GM12865 (cell line): ENCODE measurements around the gene LIN37.

Experiments
- DNase-seq: peaks from one replicate; pipeline ENCODE4 v3.0.0; 2010; ENCODE audit warnings: low read depth
- H3K4me3 ChIP-seq: 2 replicates; pipeline ENCODE4 v1.5.1; 2011; ENCODE audit warnings: mild to moderate bottlenecking, low read depth, low read length, control low read depth
- TF ChIP-seq, protein P1 (sequence below): IDR thresholded peaks from 2 replicates; pipeline ENCODE4 v1.5.1; 2011; ENCODE audit warnings: low read length, control low read depth, low read depth, inconsistent platforms; ENCODE audit not compliant: insufficient read depth; ENCODE audit errors: missing control alignments

Gene LIN37

GRCh38 chr19:35748106-35749020, at the start of gene LIN37:
Gene LIN37 (plus strand): TSS chr19:35748576. CDS start chr19:35748725, 149 bp downstream.
- peak; percentile 99 for DNase-seq
- H3K4me3 ChIP-seq, result peak within 1 kb of the TSS; percentile 95
- TF ChIP-seq, protein P1, sequence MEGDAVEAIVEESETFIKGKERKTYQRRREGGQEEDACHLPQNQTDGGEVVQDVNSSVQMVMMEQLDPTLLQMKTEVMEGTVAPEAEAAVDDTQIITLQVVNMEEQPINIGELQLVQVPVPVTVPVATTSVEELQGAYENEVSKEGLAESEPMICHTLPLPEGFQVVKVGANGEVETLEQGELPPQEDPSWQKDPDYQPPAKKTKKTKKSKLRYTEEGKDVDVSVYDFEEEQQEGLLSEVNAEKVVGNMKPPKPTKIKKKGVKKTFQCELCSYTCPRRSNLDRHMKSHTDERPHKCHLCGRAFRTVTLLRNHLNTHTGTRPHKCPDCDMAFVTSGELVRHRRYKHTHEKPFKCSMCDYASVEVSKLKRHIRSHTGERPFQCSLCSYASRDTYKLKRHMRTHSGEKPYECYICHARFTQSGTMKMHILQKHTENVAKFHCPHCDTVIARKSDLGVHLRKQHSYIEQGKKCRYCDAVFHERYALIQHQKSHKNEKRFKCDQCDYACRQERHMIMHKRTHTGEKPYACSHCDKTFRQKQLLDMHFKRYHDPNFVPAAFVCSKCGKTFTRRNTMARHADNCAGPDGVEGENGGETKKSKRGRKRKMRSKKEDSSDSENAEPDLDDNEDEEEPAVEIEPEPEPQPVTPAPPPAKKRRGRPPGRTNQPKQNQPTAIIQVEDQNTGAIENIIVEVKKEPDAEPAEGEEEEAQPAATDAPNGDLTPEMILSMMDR, result no peak

DNA sequence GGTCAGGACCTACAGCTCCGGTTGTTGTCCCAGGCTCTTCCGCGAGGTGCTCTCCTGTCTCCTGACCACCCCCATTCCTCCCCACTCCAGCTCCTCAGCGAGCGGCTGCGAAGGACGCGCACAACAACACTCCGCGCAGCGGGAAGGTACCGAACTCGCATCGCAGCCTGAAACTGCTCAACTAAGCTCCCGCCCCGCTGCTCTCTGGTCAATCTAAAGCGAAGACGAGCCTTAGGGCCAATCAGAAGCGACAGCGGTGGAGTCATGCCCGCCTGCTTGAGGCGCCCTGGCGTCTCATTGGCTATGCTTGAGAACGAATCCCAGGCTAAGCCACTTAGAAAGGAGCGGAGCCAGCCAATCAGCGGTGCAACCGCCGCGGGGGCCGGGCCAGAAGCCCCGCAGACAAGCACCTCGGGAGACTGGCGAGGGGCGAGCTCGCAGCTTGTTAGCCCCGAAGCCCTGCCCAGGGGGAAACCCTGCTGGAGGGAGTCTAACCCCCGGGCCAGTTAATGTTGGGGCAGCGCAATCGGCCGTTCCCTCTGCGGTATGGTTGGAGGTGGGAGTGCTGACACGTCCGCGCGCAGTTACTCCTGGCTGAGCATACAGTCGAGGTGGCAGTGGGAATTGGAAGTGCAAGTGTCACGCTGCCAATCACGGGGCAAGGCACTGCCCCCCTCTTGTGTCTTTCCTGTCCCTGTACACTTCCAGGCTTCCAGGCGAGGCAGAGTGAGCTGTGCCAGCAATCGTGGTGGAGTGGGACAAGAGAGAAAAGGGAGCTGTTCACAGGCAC, 46.0 kb upstream of the LIN37 start:
- TF ChIP-seq, protein P1, result no peak
- peak; percentile 100 for DNase-seq
- peak overlapping the region; percentile 77 for H3K4me3 ChIP-seq

DNA sequence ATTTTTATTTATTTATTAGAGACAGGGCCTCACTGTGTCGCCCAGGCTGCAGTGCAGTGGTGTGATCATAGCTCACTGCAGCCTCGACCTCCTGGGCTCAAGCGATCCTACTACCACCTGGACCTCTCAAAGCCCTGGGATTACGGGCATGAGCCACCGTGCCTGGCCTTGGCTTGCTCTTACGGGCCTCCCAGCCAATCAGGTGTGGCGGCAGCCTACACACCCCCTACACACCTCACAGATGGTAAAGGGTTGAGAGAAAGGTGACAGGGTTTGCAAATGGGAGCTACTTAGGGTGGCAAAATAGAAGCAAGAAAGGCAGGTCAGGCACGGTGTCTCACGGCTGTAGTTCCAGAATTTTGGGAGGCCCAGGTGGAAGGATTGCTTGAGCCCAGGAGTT, 45.0 kb upstream of the LIN37 start:
- DNase-seq, result no peak
- no peak overlapping the region for H3K4me3 ChIP-seq
- TF ChIP-seq, protein P1, result no peak

GRCh38 chr19:35704218-35704617, 44.2 kb upstream of the LIN37 start, which contains the start of gene ZBTB32:
Gene ZBTB32 (plus strand): TSS chr19:35704558. CDS start chr19:35714627, 10,069 bp downstream.
- DNase-seq, result no peak
- H3K4me3 ChIP-seq, result no peak within 1 kb of the TSS
- TF ChIP-seq, protein P1, result no peak

GRCh38 chr19:35708391-35708790, 40.0 kb upstream of the LIN37 start:
- H3K4me3 ChIP-seq, result no peak overlapping the region
- TF ChIP-seq, protein P1, result no peak
- DNase-seq, result no peak

DNA sequence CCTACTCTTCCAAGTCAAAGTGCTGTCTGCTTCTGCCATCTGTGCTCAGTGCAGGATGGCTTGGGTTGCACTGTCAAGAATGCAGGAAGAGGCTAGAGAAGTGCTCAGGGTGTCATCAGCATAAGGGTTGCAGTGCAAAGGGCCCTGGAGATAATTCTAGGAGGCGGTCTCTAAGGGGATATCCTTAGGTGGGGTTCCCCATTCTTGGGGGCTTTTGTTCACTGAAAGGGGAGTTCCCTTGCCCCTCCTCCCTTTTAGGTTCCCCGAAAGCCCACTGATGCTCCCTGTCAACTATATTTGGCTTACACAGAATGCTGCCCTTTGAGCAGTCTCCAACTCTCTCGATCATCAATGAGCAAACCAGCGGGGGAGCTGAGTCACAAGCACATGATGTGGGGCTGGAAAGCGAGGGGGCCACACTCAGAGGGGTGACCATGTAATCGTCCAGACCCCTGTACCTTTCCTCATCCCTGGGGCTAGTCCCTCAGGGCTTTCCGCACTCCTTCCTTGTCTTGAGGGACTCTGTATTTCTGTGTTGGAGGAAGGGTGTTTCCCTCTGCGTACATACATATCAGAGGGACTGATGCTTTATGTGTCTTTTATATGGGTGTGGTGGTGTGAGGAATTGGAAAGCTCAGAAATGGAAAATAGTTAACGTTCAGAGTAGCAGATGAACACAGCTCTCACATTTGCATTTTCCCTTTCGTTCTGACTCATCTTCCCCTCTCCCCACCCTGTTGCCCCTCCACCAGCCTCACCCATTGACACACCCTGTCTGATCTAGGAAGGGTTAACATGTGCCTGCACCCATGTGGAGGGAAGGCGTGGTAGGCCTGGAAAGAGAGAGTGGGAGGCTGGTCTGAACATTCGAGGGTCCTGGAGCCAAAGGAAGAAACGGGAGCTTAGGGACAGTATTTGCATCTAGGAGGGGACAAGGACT, 37.3 kb upstream of the LIN37 start:
- peak; percentile 94 for DNase-seq
- peak overlapping the region; percentile 42 for H3K4me3 ChIP-seq
- TF ChIP-seq, protein P1, result no peak
